Measurements from ENCODE around the gene FBXO38. TPM values are rescaled to one million over a fixed set of nuclear protein-coding genes. Genes with fewer than 3 reads are reported as not detected.

The FBXO38 gene
- polyA plus RNA-seq, 1 of the 3 experiments (the other 2 are of a cell fraction) = 15.5 TPM

GRCh38 chr5:148336704-148337435 is 46.9 kb upstream of the FBXO38 start:
- no peaks in the 10 kb centered on the region for H3F3A ChIP-seq (replicated peaks; ENCODE audit: insufficient read depth)
- H3K4me2 ChIP-seq = no peak overlapping the region
- H3K27me3 ChIP-seq (ENCODE audit: insufficient read depth) = no peaks in the 10 kb centered on the region
- DNase-seq = no peak
- ChIA-PET CTCF (interaction anchor here (0.6 to 0.9 kb wide), 2 partner anchors 9 to 18 kb away, joined by 3 read pairs; no protein-coding TSS in a partner anchor), POLR2A (no interaction called here)
- TF ChIP-seq, protein P1, sequence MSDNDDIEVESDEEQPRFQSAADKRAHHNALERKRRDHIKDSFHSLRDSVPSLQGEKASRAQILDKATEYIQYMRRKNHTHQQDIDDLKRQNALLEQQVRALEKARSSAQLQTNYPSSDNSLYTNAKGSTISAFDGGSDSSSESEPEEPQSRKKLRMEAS (IDR thresholded peaks at IDR 0.05; ENCODE audit: low read depth) = no peak
- TF ChIP-seq MEF2A (IDR thresholded peaks at IDR 0.05; ENCODE audit: borderline replicate concordance, low read depth) = no peak
- no peaks in the 10 kb centered on the region for H3K9me2 ChIP-seq
- no peak overlapping the region for H3K4me3 ChIP-seq (ENCODE audit: low read depth in 2 of 2, low read length in 1 of 2)
- WGBS (ENCODE audit: low lambda C conversion rate) = 55% methylated on average over 3 of the region's 3 CpGs
- no peaks in the 10 kb centered on the region for H4K20me1 ChIP-seq (ENCODE audit: insufficient read depth)
- no peaks in the 10 kb centered on the region for H3K9me3 ChIP-seq
- H3K4me1 ChIP-seq (ENCODE audit: control insufficient read depth in 1 of 2, insufficient read depth in 2 of 2, low read depth in 1 of 2, low read length in 1 of 2) = no peaks in the 10 kb centered on the region
- H3K79me2 ChIP-seq (ENCODE audit: insufficient read depth) = no peaks in the 10 kb centered on the region
- H3K36me3 ChIP-seq (replicated peaks in 1 of 2; ENCODE audit: control insufficient read depth in 1 of 2, insufficient read depth in 2 of 2, low read length in 1 of 2) = no peaks in the 10 kb centered on the region
- no peak overlapping the region for H2AFZ ChIP-seq (ENCODE audit: low read depth)
- no peak overlapping the region for H3K9ac ChIP-seq
- H3K27ac ChIP-seq (ENCODE audit: low read depth in 2 of 2, low read length in 1 of 2) = no peak overlapping the region

GRCh38 chr5:148342371-148343045 is 41.2 kb upstream of the FBXO38 start:
- Histone ChIP-seq H3K9ac (no peak overlapping the region), H3K4me3 (ENCODE audit: low read depth in 2 of 2, low read length in 1 of 2) (no peak overlapping the region), H3K9me2 (no peaks in the 10 kb centered on the region), H3F3A (replicated peaks; ENCODE audit: insufficient read depth) (no peaks in the 10 kb centered on the region), H3K4me1 (ENCODE audit: control insufficient read depth in 1 of 2, insufficient read depth in 2 of 2, low read depth in 1 of 2, low read length in 1 of 2) (no peaks in the 10 kb centered on the region), H3K27ac (ENCODE audit: low read depth in 2 of 2, low read length in 1 of 2) (no peak overlapping the region), H3K27me3 (ENCODE audit: insufficient read depth) (no peaks in the 10 kb centered on the region), H3K36me3 (replicated peaks in 1 of 2; ENCODE audit: control insufficient read depth in 1 of 2, insufficient read depth in 2 of 2, low read length in 1 of 2) (no peaks in the 10 kb centered on the region), H2AFZ (ENCODE audit: low read depth) (no peak overlapping the region), H4K20me1 (ENCODE audit: insufficient read depth) (no peaks in the 10 kb centered on the region), H3K79me2 (ENCODE audit: insufficient read depth) (no peaks in the 10 kb centered on the region), H3K9me3 (no peaks in the 10 kb centered on the region), H3K4me2 (no peak overlapping the region)
- WGBS (ENCODE audit: low lambda C conversion rate) = 40% methylated on average over 2 of the region's 2 CpGs
- ChIA-PET POLR2A (no interaction called here), CTCF (interaction anchor here (1.5 kb wide), 1 partner anchor 51 kb away, joined by 3 read pairs; no protein-coding TSS in a partner anchor)
- TF ChIP-seq, protein P1 (IDR thresholded peaks at IDR 0.05; ENCODE audit: low read depth) = no peak
- TF ChIP-seq CHD2 (IDR thresholded peaks at IDR 0.05; ENCODE audit: low read length, partially characterized antibody) = no peak
- TF ChIP-seq USF2 (IDR thresholded peaks at IDR 0.05; ENCODE audit: borderline replicate concordance, low read depth, low read length) = no peak
- TF ChIP-seq ELF1 (IDR thresholded peaks at IDR 0.05) = no peak
- TF ChIP-seq EP300 (IDR thresholded peaks at IDR 0.05; ENCODE audit: borderline replicate concordance in 1 of 2, low read depth in 1 of 2, low read length in 1 of 2) = no peak
- TF ChIP-seq NFIC (IDR thresholded peaks at IDR 0.05; ENCODE audit: borderline replicate concordance) = no peak
- no peak for TF ChIP-seq CTCF (IDR thresholded peaks at IDR 0.05)
- no peak for TF ChIP-seq JUND (IDR thresholded peaks at IDR 0.05)
- TF ChIP-seq, protein P2, sequence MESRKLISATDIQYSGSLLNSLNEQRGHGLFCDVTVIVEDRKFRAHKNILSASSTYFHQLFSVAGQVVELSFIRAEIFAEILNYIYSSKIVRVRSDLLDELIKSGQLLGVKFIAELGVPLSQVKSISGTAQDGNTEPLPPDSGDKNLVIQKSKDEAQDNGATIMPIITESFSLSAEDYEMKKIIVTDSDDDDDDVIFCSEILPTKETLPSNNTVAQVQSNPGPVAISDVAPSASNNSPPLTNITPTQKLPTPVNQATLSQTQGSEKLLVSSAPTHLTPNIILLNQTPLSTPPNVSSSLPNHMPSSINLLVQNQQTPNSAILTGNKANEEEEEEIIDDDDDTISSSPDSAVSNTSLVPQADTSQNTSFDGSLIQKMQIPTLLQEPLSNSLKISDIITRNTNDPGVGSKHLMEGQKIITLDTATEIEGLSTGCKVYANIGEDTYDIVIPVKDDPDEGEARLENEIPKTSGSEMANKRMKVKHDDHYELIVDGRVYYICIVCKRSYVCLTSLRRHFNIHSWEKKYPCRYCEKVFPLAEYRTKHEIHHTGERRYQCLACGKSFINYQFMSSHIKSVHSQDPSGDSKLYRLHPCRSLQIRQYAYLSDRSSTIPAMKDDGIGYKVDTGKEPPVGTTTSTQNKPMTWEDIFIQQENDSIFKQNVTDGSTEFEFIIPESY (IDR thresholded peaks at IDR 0.05; ENCODE audit: borderline replicate concordance, low read depth) = no peak
- no peak for TF ChIP-seq TAF1 (IDR thresholded peaks at IDR 0.05; ENCODE audit: borderline replicate concordance, low read depth, low read length)
- TF ChIP-seq SMC3 (IDR thresholded peaks at IDR 0.05; ENCODE audit: low read depth, low read length) = no peak
- TF ChIP-seq RFX5 (IDR thresholded peaks at IDR 0.05; ENCODE audit: low read length) = no peak
- DNase-seq = no peak
